ENCODE results near the gene CEND1. TPM values are rescaled to one million over a fixed set of nuclear protein-coding genes. Genes with fewer than 3 reads are reported as not detected.
A peak's percentile ranks its signal among the peaks of the same experiment; 100 is the strongest.

Gene CEND1
- total and polyA plus RNA-seq, 2 donors (not counting 3 experiments of a cell fraction or from before 2014, with no cell fraction given), result 0.15 to 0.40 TPM

- peaks cover 57% of the 10 kb centered on the region for H3K4me1 ChIP-seq (ENCODE audit: control insufficient read depth, extremely low read depth, insufficient read depth, low read length)
- H3K4me3 ChIP-seq (replicated peaks in 1 of 3; ENCODE audit: insufficient read depth in 1 of 3, low read depth in 1 of 3, low read length in 3 of 3), result peak overlapping the region in 2 of 3 experiments; percentile 16 to 70
- no peak for FAIRE-seq
- intact Hi-C loops (cut with micrococcal nuclease) (no loop called here), dilution Hi-C loops (cut with MboI; ENCODE audit: extremely low pct_ligation_motif_present, low sequenced_read_pairs) (no loop called here)
- no peaks in the 10 kb centered on the region for H3K27me3 ChIP-seq (ENCODE audit: control insufficient read depth in 2 of 2, insufficient read depth in 2 of 2, low read length in 2 of 2)
- H3K9ac ChIP-seq (replicated peaks; ENCODE audit: extremely low read depth, insufficient read depth, low read length), result peak overlapping the region; percentile 38
- H3K9me3 ChIP-seq (replicated peaks; ENCODE audit: control insufficient read depth, insufficient read depth, low read length), result no peaks in the 10 kb centered on the region
- no TSS peak for BruUV-seq (replicated peaks)
- ChIA-PET POLR2A (interaction anchor here (2.3 to 3.6 kb wide), 3 partner anchors 10 to 13 kb away, joined by 15 to 28 read pairs (median 25); partner anchors contain the start of genes PNPLA2, POLR2L and TSPAN4), CTCF (interaction anchor here (2.7 kb wide), 1 partner anchor 8 kb away, joined by 8 read pairs; no protein-coding TSS in a partner anchor)
- no peaks in the 10 kb centered on the region for H4K20me1 ChIP-seq (replicated peaks; ENCODE audit: control insufficient read depth, extremely low read depth, insufficient read depth, low read length)
- H3K36me3 ChIP-seq (ENCODE audit: control insufficient read depth in 2 of 2, extremely low read depth in 1 of 2, insufficient read depth in 2 of 2, low read length in 2 of 2), result peaks cover 4 to 11% of the 10 kb centered on the region in 2 experiments
- H2AFZ ChIP-seq (ENCODE audit: low read depth, low read length), result peak overlapping the region; percentile 8
- H3K27ac ChIP-seq (ENCODE audit: insufficient read depth, low read depth, low read length), result no peak overlapping the region
- peaks cover 26% of the 10 kb centered on the region for H3K79me2 ChIP-seq (ENCODE audit: control insufficient read depth, insufficient read depth, low read length)
- peak overlapping the region; percentile 27 for H3K4me2 ChIP-seq (ENCODE audit: insufficient read depth, low read length)
- H3K9me1 ChIP-seq (replicated peaks; ENCODE audit: control insufficient read depth, extremely low read depth, insufficient read depth, low read length), result no peaks in the 10 kb centered on the region
- DNase-seq (ENCODE audit: low read depth, low spot score), result no peak
- no peak for TF ChIP-seq POLR2AphosphoS5 (IDR thresholded peaks at IDR 0.05; ENCODE audit: insufficient read depth, low read depth, low read length)
- TF ChIP-seq MYC (IDR thresholded peaks at IDR 0.05; ENCODE audit: low read depth, low read length), result no peak
- TF ChIP-seq CTCF (IDR thresholded peaks at IDR 0.05; ENCODE audit: extremely low read depth in 1 of 2, insufficient read depth in 1 of 2, low read depth in 1 of 2, low read length in 2 of 2), result no peak
- TF ChIP-seq FOS (IDR thresholded peaks at IDR 0.05; ENCODE audit: borderline replicate concordance, insufficient read depth, low read length), result no peak
- no peak for TF ChIP-seq JUN (IDR thresholded peaks at IDR 0.05; ENCODE audit: borderline replicate concordance, insufficient read depth, insufficient read length, low read depth)
- TF ChIP-seq POLR2A (IDR thresholded peaks at IDR 0.05; ENCODE audit: low read depth, low read length), result no peak
- TF ChIP-seq GATA2 (IDR thresholded peaks at IDR 0.05; ENCODE audit: insufficient read depth, insufficient read length, low read depth, low read length), result no peak
- TF ChIP-seq EZH2 (IDR thresholded peaks at IDR 0.05; ENCODE audit: borderline replicate concordance, low read depth, low read length, severe bottlenecking), result no peak
- TF ChIP-seq MAX (IDR thresholded peaks at IDR 0.05; ENCODE audit: insufficient read depth, insufficient read length), result no peak
Observed at GRCh38 chr11:831961-832528, 42.2 kb upstream of the CEND1 start.
